ENCODE data around the gene PIK3CA. TPM values are rescaled to one million over a fixed set of nuclear protein-coding genes. Genes with fewer than 3 reads are reported as not detected.

PIK3CA gene
- total and polyA plus RNA-seq, 12 donors, result 4.0 to 35.3 (median 22.5) TPM

DNA sequence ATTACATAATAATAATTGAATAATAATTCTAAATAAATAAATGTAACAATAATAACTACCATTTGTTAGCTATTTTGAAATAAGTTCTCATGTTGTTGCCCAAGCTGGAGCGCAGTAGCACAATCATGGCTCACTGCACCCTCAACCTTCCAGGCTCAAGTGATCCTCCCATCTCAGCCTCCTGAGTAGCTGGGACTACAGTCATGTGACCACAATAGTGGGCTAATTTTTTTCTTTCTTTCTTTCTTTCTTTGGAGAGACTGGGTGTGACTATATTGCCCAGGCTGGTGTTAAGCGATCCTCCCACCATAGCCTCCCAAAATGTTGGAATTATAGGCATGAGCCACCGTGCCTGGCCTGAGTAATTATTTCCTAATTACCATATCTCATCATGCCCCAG is 133.7 kb downstream of the PIK3CA start:
- H3K9me3 ChIP-seq, result no peaks in the 10 kb centered on the region
- H3K27me3 ChIP-seq, result peaks cover 0 to 5% (median 0%) of the 10 kb centered on the region in 7 donors
- H3K36me3 ChIP-seq, result no peaks in the 10 kb centered on the region
- ATAC-seq (no peak), DNase-seq (no peak)
- intact Hi-C loops (cut with DNase I), result no loop called here
- TF ChIP-seq, protein P1, sequence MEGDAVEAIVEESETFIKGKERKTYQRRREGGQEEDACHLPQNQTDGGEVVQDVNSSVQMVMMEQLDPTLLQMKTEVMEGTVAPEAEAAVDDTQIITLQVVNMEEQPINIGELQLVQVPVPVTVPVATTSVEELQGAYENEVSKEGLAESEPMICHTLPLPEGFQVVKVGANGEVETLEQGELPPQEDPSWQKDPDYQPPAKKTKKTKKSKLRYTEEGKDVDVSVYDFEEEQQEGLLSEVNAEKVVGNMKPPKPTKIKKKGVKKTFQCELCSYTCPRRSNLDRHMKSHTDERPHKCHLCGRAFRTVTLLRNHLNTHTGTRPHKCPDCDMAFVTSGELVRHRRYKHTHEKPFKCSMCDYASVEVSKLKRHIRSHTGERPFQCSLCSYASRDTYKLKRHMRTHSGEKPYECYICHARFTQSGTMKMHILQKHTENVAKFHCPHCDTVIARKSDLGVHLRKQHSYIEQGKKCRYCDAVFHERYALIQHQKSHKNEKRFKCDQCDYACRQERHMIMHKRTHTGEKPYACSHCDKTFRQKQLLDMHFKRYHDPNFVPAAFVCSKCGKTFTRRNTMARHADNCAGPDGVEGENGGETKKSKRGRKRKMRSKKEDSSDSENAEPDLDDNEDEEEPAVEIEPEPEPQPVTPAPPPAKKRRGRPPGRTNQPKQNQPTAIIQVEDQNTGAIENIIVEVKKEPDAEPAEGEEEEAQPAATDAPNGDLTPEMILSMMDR (IDR thresholded peaks at IDR 0.05), result no peak
- WGBS, 2 donors, result 89 to 94% methylated on average over 2 to 3 of the region's 3 CpGs
- no peak overlapping the region for H3K27ac ChIP-seq
- no peak overlapping the region for H3K4me3 ChIP-seq
- no peaks in the 10 kb centered on the region for H3K4me1 ChIP-seq

DNA sequence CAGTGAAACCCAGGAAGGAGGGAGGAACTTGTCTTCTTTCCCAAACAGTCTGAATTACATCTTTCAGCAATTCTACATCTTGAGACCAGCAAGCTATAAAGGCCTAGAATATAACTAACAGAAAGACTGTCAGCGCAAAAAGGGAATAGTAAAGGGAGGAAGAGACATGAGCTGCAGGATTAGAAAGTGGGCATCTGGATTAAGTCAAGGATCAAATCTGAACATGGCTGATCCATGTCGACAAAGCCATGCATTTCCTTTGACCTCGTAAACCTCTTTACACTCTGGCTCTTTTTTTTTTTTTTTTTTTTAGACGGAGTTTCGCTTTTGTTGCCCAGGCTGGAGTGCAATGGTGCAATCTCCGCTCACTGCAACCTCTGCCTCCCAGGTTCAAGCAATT is 138.2 kb downstream of the PIK3CA start:
- H3K4me1 ChIP-seq, result no peaks in the 10 kb centered on the region
- TF ChIP-seq, protein P1 (IDR thresholded peaks at IDR 0.05), result no peak
- H3K9me3 ChIP-seq, result no peaks in the 10 kb centered on the region
- no peak overlapping the region for H3K4me3 ChIP-seq
- H3K27ac ChIP-seq, result no peak overlapping the region
- intact Hi-C loops (cut with DNase I), result no loop called here
- no peaks in the 10 kb centered on the region for H3K36me3 ChIP-seq
- ATAC-seq, result no peak
- 72% methylated on average over 6 of the region's 6 CpGs for WGBS, 2 donors
- no peak for DNase-seq
- no peaks in the 10 kb centered on the region for H3K27me3 ChIP-seq

GRCh38 chr3:179288845-179289244 is 140.7 kb downstream of the PIK3CA start:
- Histone ChIP-seq H3K27me3 (peaks cover 0 to 5% (median 0%) of the 10 kb centered on the region in 7 donors), H3K9me3 (no peaks in the 10 kb centered on the region), H3K4me3 (no peak overlapping the region), H3K27ac (no peak overlapping the region), H3K4me1 (no peaks in the 10 kb centered on the region), H3K36me3 (no peaks in the 10 kb centered on the region)
- TF ChIP-seq, protein P1 (IDR thresholded peaks at IDR 0.05), result no peak
- WGBS, 2 donors, result 81 to 84% methylated on average over 4 of the region's 4 CpGs
- intact Hi-C loops (cut with DNase I), result no loop called here
- DNase-seq (no peak), ATAC-seq (no peak)

DNA sequence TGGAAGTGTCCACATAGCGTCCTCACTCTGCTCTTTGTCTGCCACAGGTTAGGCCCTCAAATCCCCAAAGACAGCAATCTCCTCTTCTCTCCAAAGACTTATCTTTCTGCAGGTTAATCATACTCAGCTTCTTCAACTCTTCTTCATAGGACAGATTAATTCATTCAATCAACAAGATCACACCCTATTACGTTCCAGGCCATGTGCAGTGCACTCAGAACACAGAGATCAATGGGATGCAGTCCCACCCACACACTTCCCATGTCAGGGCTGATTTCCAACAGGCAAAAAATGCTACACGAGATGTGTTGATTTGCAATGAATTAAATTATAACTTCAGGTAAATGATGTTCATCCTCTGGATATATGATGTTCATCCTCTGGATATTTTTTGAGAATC is 141.1 kb downstream of the PIK3CA start:
- DNase-seq, result no peak
- Histone ChIP-seq H3K9me3 (no peaks in the 10 kb centered on the region), H3K27me3 (peaks cover 0 to 5% (median 0%) of the 10 kb centered on the region in 7 donors), H3K4me1 (no peaks in the 10 kb centered on the region), H3K36me3 (no peaks in the 10 kb centered on the region), H3K27ac (no peak overlapping the region), H3K4me3 (no peak overlapping the region)
- intact Hi-C loops (cut with DNase I), result no loop called here
- ATAC-seq, result no peak
- 61 to 63% methylated on average over 3 of the region's 3 CpGs for WGBS, 2 donors
- TF ChIP-seq, protein P1 (IDR thresholded peaks at IDR 0.05), result no peak

Other genes starting within 250 kb of the PIK3CA start
- 10 to 100 TPM; 10.1 to 18.2 (median 13.1) TPM for gene ZMAT3, start 76.5 kb upstream of the PIK3CA start, total RNA-seq
- 1 to 10 TPM; 1.8 to 2.1 TPM for gene ZMAT3, start 76.5 kb upstream of the PIK3CA start, polyA plus RNA-seq
- 1 to 10 TPM in 3 of 10 donors, under 1 TPM in 7; 0.49 to 1.8 (median 0.83) TPM for gene KCNMB3, start 102.8 kb downstream of the PIK3CA start, total RNA-seq
- gene KCNMB3, start 102.8 kb downstream of the PIK3CA start, polyA plus RNA-seq, result 1 to 10 TPM; 1.1 to 4.0 TPM
- gene ZNF639, start 174.7 kb downstream of the PIK3CA start, total RNA-seq, result 10 to 100 TPM; 25.8 to 41.0 (median 30.6) TPM
- 10 to 100 TPM; 14.1 to 18.5 TPM for gene ZNF639, start 174.7 kb downstream of the PIK3CA start, polyA plus RNA-seq
- gene MFN1, start 199.4 kb downstream of the PIK3CA start, total RNA-seq, result 10 to 100 TPM; 52.0 to 82.1 (median 67.9) TPM
- 10 to 100 TPM; 15.0 to 22.6 TPM for gene MFN1, start 199.4 kb downstream of the PIK3CA start, polyA plus RNA-seq